H7 (cell line): ENCODE measurements around the gene POFUT2. TPM values are rescaled to one million over a fixed set of nuclear protein-coding genes. Genes with fewer than 3 reads are reported as not detected.

Experiments
- DNase-seq: peaks from one replicate; pipeline ENCODE4 v3.0.0; 2012
- H3K27me3 ChIP-seq: 2 replicates; pipeline ENCODE4 v1.6.0; 2011; ENCODE audit warnings: mild to moderate bottlenecking, low read length; ENCODE audit not compliant: control insufficient read depth, insufficient read depth
- H3K36me3 ChIP-seq: replicated peaks from 2 replicates; pipeline ENCODE4 v1.5.1; 2011; ENCODE audit warnings: low read length; ENCODE audit not compliant: control insufficient read depth, insufficient read depth
- H3K4me3 ChIP-seq: 2 replicates; pipeline ENCODE4 v1.5.1; 2011; ENCODE audit warnings: low read depth, mild to moderate bottlenecking, control low read depth, low read length, moderate library complexity; ENCODE audit not compliant: insufficient read depth
- total RNA-seq: library from RNA; depleted of rRNA; stranded (reverse); fragments of >200 nt; shearing (Covaris generic); gene quantifications from 2 replicates; pipeline ENCODE4 v1.2.3, GENCODE V29; 2014

The POFUT2 gene
- total RNA-seq, 1 experiment from 2014 or later, result 25.4 TPM

- H3K36me3 ChIP-seq, result peaks cover 46% of the 10 kb centered on the region
- no peak for DNase-seq
- no peak overlapping the region for H3K4me3 ChIP-seq
- no peaks in the 10 kb centered on the region for H3K27me3 ChIP-seq
Measured at GRCh38 chr21:45281411-45282282, 6.0 kb downstream of the POFUT2 start.

GRCh38 chr21:45280969-45281368 is 6.7 kb downstream of the POFUT2 start:
- Histone ChIP-seq H3K4me3 (no peak overlapping the region), H3K36me3 (peaks cover 49% of the 10 kb centered on the region), H3K27me3 (no peaks in the 10 kb centered on the region)
- no peak for DNase-seq

GRCh38 chr21:45280178-45280821 is 7.4 kb downstream of the POFUT2 start:
- Histone ChIP-seq H3K4me3 (no peak overlapping the region), H3K27me3 (no peaks in the 10 kb centered on the region), H3K36me3 (peaks cover 45% of the 10 kb centered on the region)
- no peak for DNase-seq

GRCh38 chr21:45279446-45280177 is 8.1 kb downstream of the POFUT2 start:
- no peak for DNase-seq
- H3K27me3 ChIP-seq, result no peaks in the 10 kb centered on the region
- no peak overlapping the region for H3K4me3 ChIP-seq
- H3K36me3 ChIP-seq, result peaks cover 38% of the 10 kb centered on the region

GRCh38 chr21:45278156-45278911 is 9.4 kb downstream of the POFUT2 start:
- Histone ChIP-seq H3K4me3 (no peak overlapping the region), H3K36me3 (peaks cover 33% of the 10 kb centered on the region), H3K27me3 (no peaks in the 10 kb centered on the region)
- no peak for DNase-seq

- Histone ChIP-seq H3K36me3 (peaks cover 33% of the 10 kb centered on the region), H3K4me3 (no peak overlapping the region), H3K27me3 (no peaks in the 10 kb centered on the region)
- DNase-seq, result no peak
Measured at GRCh38 chr21:45277101-45278045, 10.3 kb downstream of the POFUT2 start.

GRCh38 chr21:45276596-45276995 is 11.1 kb downstream of the POFUT2 start:
- H3K27me3 ChIP-seq, result no peaks in the 10 kb centered on the region
- H3K36me3 ChIP-seq, result peaks cover 33% of the 10 kb centered on the region
- DNase-seq, result no peak
- no peak overlapping the region for H3K4me3 ChIP-seq

- Histone ChIP-seq H3K4me3 (no peak overlapping the region), H3K27me3 (no peaks in the 10 kb centered on the region), H3K36me3 (peaks cover 20% of the 10 kb centered on the region)
- peak; percentile 74 for DNase-seq
Measured at GRCh38 chr21:45270306-45270821, 17.3 kb downstream of the POFUT2 start.

GRCh38 chr21:45269861-45270260 is 17.8 kb downstream of the POFUT2 start:
- Histone ChIP-seq H3K36me3 (peaks cover 23% of the 10 kb centered on the region), H3K4me3 (no peak overlapping the region), H3K27me3 (no peaks in the 10 kb centered on the region)
- DNase-seq, result no peak

- no peak overlapping the region for H3K4me3 ChIP-seq
- H3K36me3 ChIP-seq, result peaks cover 35% of the 10 kb centered on the region
- no peak for DNase-seq
- no peaks in the 10 kb centered on the region for H3K27me3 ChIP-seq
Measured at GRCh38 chr21:45267390-45267760, 20.3 kb downstream of the POFUT2 start.

- DNase-seq, result no peak
- H3K27me3 ChIP-seq, result no peaks in the 10 kb centered on the region
- peaks cover 35% of the 10 kb centered on the region for H3K36me3 ChIP-seq
- no peak overlapping the region for H3K4me3 ChIP-seq
Measured at GRCh38 chr21:45266518-45267389, 20.9 kb downstream of the POFUT2 start.

- no peak overlapping the region for H3K4me3 ChIP-seq
- DNase-seq, result peak; percentile 41
- peaks cover 34% of the 10 kb centered on the region for H3K36me3 ChIP-seq
- no peaks in the 10 kb centered on the region for H3K27me3 ChIP-seq
Measured at GRCh38 chr21:45265721-45266517, 21.8 kb downstream of the POFUT2 start.
